Activated CD8-positive, alpha-beta memory T cell treated with anti-CD3 and anti-CD28 coated beads for 48 hours (primary cell): ENCODE data around the gene KCNAB2.

Source experiments
- DNase-seq, 3 experiments: peaks; one replicate each; pipeline ENCODE4 v3.0.0-alpha.2; 2020; ENCODE audit warnings: low read depth in 2 of 3, low spot score in 2 of 3

The KCNAB2 gene

GRCh38 chr1:6045561-6045960 lies at the start of gene KCNAB2:
Gene KCNAB2, plus strand, starts transcription at chr1:6045888. Its CDS starts 5,649 bp downstream, at chr1:6051537.
- DNase-seq, result no peak

GRCh38 chr1:5996641-5997270 lies 48.9 kb upstream of the KCNAB2 start:
- DNase-seq, result no peak

DNA sequence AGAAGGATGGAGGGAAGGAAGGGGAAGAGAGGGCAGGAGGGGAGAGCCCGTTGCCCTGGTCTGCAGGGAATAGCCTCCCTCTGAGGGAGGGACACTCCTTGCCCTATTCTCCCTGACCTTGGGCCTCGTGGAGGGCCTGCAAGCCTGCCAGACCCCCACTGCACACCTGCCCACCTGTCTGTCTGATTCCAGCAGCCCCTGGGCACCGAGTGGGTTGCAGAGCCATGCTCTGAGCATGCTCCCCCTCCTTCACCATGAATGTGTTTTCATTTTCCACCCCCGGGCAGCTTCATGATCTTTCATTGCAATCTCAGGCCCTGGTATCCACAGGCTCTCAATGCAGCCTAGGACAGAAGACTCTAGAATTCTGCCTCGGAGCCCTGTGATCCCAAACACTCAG lies 48.4 kb upstream of the KCNAB2 start:
- no peak for DNase-seq

GRCh38 chr1:5998051-5998905 lies 47.4 kb upstream of the KCNAB2 start:
- no peak for DNase-seq

GRCh38 chr1:5998906-5999301 lies 46.8 kb upstream of the KCNAB2 start:
- DNase-seq, result no peak

DNA sequence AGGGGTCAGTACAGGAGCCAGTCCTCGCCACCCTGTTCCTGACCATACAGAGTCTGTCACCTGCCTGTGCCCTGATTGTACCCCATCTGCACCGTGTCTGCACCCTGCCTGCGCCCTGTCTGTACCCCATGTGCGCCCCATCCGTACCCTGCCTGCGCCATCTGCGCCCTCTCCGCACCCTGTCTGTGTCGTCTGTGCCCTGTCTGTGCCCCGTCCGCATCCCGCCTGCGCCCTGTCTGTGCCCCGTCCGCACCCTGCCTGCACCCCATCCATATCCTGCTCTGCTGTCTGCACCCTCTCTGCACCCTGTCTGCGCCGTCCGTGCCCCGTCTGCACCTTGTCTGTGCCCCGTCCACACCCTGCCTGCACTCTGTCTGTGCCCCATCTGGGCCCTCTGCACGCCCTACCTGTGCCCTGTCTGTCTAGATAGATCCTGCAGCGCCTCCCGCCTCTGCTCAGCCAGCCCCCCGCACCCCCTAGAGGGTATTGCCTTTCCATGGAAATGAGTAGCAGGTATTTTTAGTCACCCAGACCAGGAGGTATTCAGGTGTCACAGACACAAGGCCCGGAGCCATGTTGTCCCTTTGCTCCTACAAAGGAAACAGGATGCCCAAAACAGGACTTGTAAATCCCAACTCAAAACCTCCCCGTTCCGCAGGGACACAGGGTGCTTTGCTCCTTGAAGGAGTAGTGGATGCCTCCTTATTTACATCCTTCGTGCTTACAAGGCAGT lies 45.8 kb upstream of the KCNAB2 start:
- DNase-seq, result no peak

DNA sequence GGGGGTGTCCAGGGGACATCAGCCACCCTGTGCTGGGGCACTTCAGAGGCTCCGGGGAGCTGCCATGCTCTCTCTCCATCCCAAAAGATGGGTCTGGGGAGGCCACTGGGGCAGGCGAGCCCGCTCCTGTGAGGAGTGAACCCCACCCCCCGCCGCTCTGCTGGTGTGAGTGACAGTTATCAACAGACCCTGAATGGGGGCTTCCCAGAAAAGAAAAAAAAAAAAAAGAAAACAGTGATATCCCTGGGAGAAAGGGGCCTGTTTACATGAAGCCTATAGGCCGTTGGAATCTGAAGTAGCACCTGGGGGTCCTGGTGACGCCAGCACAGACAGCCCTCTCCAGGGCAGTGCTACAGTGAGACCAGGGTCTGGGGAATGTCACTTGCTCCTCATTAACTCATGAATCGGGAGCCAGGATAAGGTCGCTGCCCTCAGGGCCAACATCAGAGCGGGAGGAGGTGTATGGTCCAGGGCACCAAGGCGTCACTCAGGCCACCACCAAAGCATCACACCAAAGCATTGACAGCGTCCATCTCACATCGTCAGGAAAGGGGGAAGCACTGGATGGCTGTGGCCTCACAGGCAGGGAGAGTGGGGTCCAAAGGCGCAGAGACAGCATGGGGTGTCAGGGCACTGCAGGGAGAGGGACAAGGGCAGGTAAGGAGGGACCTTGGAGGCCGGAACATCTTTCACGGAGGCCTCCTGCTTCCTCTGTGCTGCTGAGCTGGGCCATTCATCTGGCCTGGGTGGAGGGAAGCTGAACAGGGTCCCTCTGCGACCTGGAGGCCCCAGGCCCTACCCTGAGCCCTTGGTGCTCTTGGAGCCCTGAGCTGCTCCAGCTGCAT lies 45.0 kb upstream of the KCNAB2 start:
- DNase-seq, result no peak

DNA sequence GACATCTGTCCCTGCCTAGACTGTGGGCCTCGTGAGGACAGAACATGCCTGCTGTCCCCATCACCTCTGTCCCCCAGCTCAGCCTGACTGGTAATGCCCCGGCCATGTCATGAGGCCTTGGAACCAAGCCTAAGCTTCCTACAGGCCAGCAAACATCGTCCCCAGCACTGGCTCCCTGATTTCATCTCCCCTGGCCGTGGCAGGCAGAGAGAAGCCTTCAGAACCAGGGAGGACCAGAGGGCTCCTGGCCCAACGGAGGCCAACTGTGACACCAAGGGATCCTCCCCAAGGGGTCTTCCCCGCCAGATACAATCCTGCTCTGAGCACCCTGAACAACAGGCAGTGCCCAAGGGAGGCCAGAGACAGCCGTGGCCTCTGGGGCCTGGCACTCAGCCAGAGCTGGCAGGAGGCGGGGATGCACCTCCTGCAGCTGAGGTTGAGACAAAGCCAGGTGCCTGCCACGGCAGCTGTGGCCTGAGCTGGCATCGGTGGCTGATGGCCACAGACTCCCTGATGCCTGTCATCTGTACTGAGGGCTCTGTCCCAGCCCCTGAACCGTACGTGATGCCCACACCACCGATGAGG lies 43.6 kb upstream of the KCNAB2 start:
- DNase-seq, result no peak

GRCh38 chr1:6002714-6003501 lies 42.8 kb upstream of the KCNAB2 start:
- no peak for DNase-seq

DNA sequence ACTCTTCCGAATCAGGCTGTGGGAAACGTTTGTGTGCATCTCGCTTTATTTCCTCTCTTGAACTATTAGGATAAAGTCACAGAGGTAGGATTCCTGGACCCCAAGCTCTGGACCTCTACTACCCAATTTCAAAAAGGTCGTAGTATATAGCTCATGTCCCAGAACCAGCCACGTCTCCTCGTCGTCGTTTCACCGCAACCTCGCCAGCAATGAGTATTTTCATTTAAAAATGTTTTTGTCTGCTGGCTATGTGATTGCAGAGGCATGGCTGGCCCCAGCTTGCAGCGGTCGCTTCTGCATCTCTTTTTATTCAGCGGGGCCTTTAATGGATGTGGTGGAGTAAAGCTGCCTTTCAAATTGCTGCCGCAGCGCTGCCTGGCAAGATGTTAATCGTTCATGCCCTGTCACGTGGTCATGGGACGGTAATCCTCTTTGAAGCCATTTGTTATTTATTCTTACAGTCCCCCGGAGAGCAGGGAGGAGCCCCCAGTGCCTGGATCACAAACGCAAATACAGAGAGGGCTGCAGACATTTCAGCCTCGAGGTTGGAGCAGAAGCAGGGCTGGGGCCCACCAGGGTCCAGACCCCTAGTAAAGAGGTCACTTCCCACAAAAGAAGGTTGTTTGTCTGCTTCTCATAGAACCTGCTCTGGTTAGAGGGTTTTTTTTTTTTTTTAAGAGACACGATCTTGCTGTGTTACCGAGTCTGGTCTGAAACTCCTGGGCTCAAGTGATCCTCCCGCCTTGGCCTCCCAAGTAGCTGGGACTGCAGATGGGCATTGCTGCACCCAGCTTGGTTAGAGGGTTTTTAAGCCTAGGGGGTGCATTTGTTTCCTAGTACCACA lies 41.9 kb upstream of the KCNAB2 start:
- DNase-seq, result no peak

DNA sequence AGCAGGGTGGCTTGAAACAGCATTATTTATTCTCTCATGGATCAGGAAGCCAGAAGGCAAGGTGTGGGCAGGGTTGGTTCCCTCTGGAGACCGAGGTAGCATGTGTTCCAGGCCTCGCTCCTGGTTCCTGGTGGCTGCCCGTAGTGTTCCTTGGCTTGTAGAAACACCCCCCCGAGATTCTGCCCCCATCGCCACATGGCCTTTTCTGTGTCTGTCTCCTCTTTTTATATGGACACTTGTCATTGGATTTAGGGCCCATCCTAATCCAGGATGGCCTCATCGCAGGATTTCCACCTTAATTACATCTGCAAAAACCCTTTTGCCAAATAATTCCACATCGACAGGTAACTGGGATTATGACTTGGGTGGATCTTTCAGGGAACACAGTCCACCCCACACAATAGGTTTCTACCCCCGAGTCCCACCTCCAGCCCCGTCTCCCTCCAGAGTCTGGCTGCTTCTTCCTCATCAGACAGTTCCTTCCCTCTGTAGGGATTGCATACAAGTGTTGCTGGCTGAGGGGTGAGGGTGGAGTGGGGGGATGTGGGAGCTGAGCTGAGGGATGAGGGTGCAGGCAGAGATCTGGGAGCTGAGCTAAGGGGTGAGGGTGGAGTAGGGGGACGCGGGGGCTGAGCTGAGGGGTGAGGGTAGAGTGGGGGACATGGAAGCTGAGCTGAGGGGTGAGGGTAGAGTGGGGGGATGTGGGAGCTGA lies 41.1 kb upstream of the KCNAB2 start:
- DNase-seq, result no peak

DNA sequence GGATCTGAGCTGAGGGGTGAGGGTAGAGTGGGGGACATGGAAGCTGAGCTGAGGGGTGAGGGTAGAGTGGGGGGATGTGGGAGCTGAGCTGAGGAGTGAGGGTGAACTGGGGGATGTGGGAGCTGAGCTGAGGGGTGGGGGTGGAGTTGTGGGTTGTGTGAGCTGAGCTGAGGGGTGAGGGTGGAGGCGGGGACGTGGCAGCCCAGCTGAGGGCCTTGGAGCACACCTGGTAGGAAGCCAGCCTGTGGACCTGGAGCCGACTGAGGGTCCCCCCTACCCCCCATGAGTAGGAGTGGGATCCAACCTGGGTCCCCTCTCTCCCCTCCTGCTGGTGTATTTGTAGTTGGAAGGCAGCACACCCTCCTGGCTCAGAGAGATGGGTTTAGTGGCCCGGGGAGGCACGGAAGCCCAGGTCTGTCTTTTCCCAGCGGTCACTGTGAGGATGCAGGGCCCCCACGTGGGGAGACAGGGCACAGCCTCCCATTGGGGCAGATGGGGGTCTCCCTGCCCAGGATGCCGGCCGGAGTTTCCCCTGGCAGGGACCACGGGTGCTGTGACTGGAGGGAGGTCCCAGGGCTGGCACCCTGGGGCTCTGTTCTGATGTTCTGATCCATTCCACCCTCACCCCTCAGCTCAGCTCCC lies 40.3 kb upstream of the KCNAB2 start:
- DNase-seq, result no peak

GRCh38 chr1:6006882-6007281 lies 38.8 kb upstream of the KCNAB2 start:
- DNase-seq, result no peak

- DNase-seq, result no peak
Measured at GRCh38 chr1:6007318-6008083, 38.2 kb upstream of the KCNAB2 start.

DNA sequence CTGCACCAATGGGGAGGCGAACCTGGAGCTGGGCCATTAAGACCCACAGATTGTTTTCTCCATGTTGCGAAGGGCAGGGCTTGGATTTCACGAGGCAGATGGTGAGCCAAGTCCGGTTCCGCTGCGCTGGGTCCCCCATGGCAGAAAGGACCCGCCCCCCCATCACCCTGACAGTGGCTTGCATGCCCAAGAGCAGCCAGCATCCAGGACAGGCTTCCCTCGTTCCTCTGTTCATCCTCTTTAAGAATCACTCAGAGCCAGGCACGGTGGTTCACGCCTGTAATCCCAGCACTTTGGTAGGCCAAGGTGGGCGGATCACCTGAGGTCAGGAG lies 37.6 kb upstream of the KCNAB2 start:
- DNase-seq, result no peak

GRCh38 chr1:6008696-6009095 lies 37.0 kb upstream of the KCNAB2 start:
- DNase-seq, result no peak
